ENCODE measurements around the gene CDH23. TPM values are rescaled to one million over a fixed set of nuclear protein-coding genes. Genes with fewer than 3 reads are reported as not detected.

Gene CDH23
- total and polyA plus RNA-seq, 9 of the 15 experiments (the other 6 are each of a cell fraction or from before 2014, with no cell fraction given): 0.18 to 1.2 (median 0.47) TPM

DNA sequence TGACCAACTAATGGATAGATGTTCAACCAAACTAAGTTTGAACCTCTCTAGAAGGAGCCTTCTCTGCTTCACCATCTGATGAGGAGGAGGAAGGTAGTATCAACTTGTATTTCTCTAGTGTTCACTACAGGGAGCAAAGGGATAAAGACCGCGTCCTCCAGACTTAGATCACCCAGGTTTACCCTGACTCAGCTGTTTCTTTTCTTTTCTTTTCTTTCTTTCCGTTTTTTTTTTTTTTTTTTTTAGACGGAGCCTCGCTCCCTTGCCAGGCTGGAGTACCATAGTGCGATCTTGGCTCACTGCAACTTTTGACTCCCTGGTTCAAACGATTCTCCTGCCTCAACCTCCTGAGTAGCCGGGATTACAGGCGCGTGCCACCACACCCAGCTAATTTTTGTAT, 263.0 kb downstream of the CDH23 start (continued):
- peak; percentile 98 for TF ChIP-seq C11orf30 (IDR thresholded peaks at IDR 0.05; ENCODE audit: low read depth)
- peak; percentile 41 for TF ChIP-seq NFE2 (IDR thresholded peaks at IDR 0.05; ENCODE audit: low read depth)
- TF ChIP-seq, protein P1, sequence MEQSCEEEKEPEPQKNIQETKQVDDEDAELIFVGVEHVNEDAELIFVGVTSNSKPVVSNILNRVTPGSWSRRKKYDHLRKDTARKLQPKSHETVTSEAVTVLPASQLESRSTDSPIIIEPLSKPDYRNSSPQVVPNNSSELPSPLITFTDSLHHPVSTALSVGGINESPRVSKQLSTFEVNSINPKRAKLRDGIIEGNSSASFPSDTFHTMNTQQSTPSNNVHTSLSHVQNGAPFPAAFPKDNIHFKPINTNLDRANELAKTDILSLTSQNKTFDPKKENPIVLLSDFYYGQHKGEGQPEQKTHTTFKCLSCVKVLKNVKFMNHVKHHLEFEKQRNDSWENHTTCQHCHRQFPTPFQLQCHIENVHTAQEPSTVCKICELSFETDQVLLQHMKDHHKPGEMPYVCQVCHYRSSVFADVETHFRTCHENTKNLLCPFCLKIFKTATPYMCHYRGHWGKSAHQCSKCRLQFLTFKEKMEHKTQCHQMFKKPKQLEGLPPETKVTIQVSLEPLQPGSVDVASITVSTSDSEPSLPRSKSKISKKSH (CRISPR knock-in tag; IDR thresholded peaks at IDR 0.05): no peak

DNA sequence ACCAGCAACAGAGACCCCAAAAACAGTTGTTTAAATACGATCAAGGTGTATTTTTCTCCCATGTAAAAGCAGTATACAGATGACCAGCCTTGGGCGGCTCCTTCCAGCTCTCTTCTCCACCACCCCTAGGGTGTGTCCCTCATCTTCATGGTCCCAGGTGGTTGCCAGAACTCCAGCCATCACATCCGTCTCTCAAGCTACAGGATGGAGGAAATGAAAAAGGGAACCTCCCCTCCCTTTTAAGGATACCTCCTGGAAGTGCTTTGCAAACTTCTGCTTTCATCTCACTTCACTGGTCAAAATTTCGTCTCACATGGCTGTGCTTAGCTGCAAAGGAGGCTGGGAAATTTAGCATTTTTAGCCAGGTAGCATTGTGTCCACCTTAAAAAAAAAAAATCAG, 263.6 kb downstream of the CDH23 start:
- no peaks in the 10 kb centered on the region for H3K9me1 ChIP-seq (ENCODE audit: control insufficient read depth, insufficient read depth, low read length)
- H4K20me1 ChIP-seq (replicated peaks; ENCODE audit: control insufficient read depth, insufficient read depth, low read length): no peaks in the 10 kb centered on the region
- no peak overlapping the region for H3K9ac ChIP-seq (ENCODE audit: insufficient read depth in 1 of 2, low read depth in 2 of 2, low read length in 2 of 2)
- intact Hi-C loops (cut with micrococcal nuclease) (no loop called here), in situ Hi-C loops (cut with MboI) (no loop called here)
- FAIRE-seq (no peak), DNase-seq (ENCODE audit: extremely low read depth in 1 of 4, low spot score in 3 of 4) (no peak), ATAC-seq (no peak)
- H3K27ac ChIP-seq (ENCODE audit: extremely low read depth, low read depth, low read length): no peak overlapping the region
- no peaks in the 10 kb centered on the region for H3K36me3 ChIP-seq (ENCODE audit: control insufficient read depth, insufficient read depth, low read length)
- ChIA-PET CTCF (ENCODE audit: low intra/inter-chr PET ratio) (interaction anchor here (0.6 kb wide), 1 partner anchor 12 kb away, joined by 3 read pairs; no protein-coding TSS in a partner anchor), POLR2A (interaction anchor here (1.4 kb wide), 1 partner anchor 13 kb away, joined by 3 read pairs; no protein-coding TSS in a partner anchor)
- no TSS peak for BruUV-seq (replicated peaks)
- H3K9me3 ChIP-seq (replicated peaks; ENCODE audit: control insufficient read depth, insufficient read depth, low read depth, low read length): no peaks in the 10 kb centered on the region
- H3K4me3 ChIP-seq: no peak overlapping the region
- no peaks in the 10 kb centered on the region for H3K27me3 ChIP-seq (ENCODE audit: control insufficient read depth in 2 of 2, insufficient read depth in 2 of 2, low read length in 2 of 2)
- H3K4me1 ChIP-seq (replicated peaks in 1 of 2; ENCODE audit: control insufficient read depth in 2 of 2, insufficient read depth in 2 of 2, low read length in 2 of 2): peaks cover 28 to 39% of the 10 kb centered on the region in 2 experiments
- 73% methylated on average over 4 of the region's 4 CpGs for WGBS (ENCODE audit: insufficient coverage, low coverage, missing lambda C conversion rate)
- H3K79me2 ChIP-seq (ENCODE audit: control insufficient read depth, insufficient read depth, low read length): no peaks in the 10 kb centered on the region
- peak overlapping the region; percentile 85 for H2AFZ ChIP-seq (ENCODE audit: low read depth, low read length)
- H3K4me2 ChIP-seq (ENCODE audit: insufficient read depth, low read length): no peak overlapping the region
- TF ChIP-seq, protein P2, sequence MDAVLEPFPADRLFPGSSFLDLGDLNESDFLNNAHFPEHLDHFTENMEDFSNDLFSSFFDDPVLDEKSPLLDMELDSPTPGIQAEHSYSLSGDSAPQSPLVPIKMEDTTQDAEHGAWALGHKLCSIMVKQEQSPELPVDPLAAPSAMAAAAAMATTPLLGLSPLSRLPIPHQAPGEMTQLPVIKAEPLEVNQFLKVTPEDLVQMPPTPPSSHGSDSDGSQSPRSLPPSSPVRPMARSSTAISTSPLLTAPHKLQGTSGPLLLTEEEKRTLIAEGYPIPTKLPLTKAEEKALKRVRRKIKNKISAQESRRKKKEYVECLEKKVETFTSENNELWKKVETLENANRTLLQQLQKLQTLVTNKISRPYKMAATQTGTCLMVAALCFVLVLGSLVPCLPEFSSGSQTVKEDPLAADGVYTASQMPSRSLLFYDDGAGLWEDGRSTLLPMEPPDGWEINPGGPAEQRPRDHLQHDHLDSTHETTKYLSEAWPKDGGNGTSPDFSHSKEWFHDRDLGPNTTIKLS (IDR thresholded peaks at IDR 0.05; ENCODE audit: borderline replicate concordance, low read depth): no peak
- TF ChIP-seq KDM1A (IDR thresholded peaks at IDR 0.05): peak; percentile 54 to 64
- TF ChIP-seq TCF7L2 (IDR thresholded peaks at IDR 0.05; ENCODE audit: low read depth, low read length): no peak
- 0 out of 4 replicates have a peak, but pooled peaks of 1 of the 2 experiments have one; percentile 8 for TF ChIP-seq RCOR1 (IDR thresholded peaks at IDR 0.05; ENCODE audit: borderline replicate concordance in 1 of 2, low read depth in 2 of 2, low read length in 2 of 2)
- TF ChIP-seq, protein P3, sequence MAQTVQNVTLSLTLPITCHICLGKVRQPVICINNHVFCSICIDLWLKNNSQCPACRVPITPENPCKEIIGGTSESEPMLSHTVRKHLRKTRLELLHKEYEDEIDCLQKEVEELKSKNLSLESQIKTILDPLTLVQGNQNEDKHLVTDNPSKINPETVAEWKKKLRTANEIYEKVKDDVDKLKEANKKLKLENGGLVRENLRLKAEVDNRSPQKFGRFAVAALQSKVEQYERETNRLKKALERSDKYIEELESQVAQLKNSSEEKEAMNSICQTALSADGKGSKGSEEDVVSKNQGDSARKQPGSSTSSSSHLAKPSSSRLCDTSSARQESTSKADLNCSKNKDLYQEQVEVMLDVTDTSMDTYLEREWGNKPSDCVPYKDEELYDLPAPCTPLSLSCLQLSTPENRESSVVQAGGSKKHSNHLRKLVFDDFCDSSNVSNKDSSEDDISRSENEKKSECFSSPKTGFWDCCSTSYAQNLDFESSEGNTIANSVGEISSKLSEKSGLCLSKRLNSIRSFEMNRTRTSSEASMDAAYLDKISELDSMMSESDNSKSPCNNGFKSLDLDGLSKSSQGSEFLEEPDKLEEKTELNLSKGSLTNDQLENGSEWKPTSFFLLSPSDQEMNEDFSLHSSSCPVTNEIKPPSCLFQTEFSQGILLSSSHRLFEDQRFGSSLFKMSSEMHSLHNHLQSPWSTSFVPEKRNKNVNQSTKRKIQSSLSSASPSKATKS (CRISPR knock-in tag; IDR thresholded peaks at IDR 0.05): no peak
